ENCODE measurements around the gene AOPEP. TPM values are rescaled to one million over a fixed set of nuclear protein-coding genes. Genes with fewer than 3 reads are reported as not detected.

AOPEP gene
- total and polyA plus RNA-seq, 3 donors from 2014 or later = 31.4 to 95.0 (median 80.4) TPM

GRCh38 chr9:95099321-95100070, 373.0 kb downstream of the AOPEP start:
- Histone ChIP-seq H3K4me3 (no peak overlapping the region), H3K27ac (no peak overlapping the region), H3K27me3 (no peaks in the 10 kb centered on the region), H3K9me3 (no peaks in the 10 kb centered on the region), H3K36me3 (ENCODE audit: low read depth, missing control alignments) (no peaks in the 10 kb centered on the region), H3K4me1 (peaks cover 6% of the 10 kb centered on the region)
- WGBS, 2 donors = 95 to 97% methylated on average over 17 to 24 of the region's 24 CpGs
- DNase-seq = no peak
- intact Hi-C loops (cut with DNase I; ENCODE audit: low total_unique reads) = no loop called here
- TF ChIP-seq POLR2A (IDR thresholded peaks at IDR 0.05) (no peak), CTCF (IDR thresholded peaks at IDR 0.05) (no peak)

GRCh38 chr9:95100071-95100627, 373.6 kb downstream of the AOPEP start:
- H3K27ac ChIP-seq = no peak overlapping the region
- TF ChIP-seq CTCF (IDR thresholded peaks at IDR 0.05) = no peak
- TF ChIP-seq POLR2A (IDR thresholded peaks at IDR 0.05) = no peak
- H3K4me1 ChIP-seq = peaks cover 6% of the 10 kb centered on the region

GRCh38 chr9:95101326-95101725, 374.8 kb downstream of the AOPEP start:
- TF ChIP-seq POLR2A (IDR thresholded peaks at IDR 0.05) (no peak), CTCF (IDR thresholded peaks at IDR 0.05) (no peak)
- 93 to 98% methylated on average over 7 to 12 of the region's 12 CpGs for WGBS, 2 donors
- Histone ChIP-seq H3K36me3 (ENCODE audit: low read depth, missing control alignments) (no peaks in the 10 kb centered on the region), H3K4me1 (peaks cover 6% of the 10 kb centered on the region), H3K27ac (no peak overlapping the region), H3K4me3 (no peak overlapping the region), H3K9me3 (no peaks in the 10 kb centered on the region), H3K27me3 (no peaks in the 10 kb centered on the region)
- DNase-seq = no peak
- intact Hi-C loops (cut with DNase I; ENCODE audit: low total_unique reads) = no loop called here

More at GRCh38 chr9:95100071-95100627, 373.6 kb downstream of the AOPEP start:
- WGBS, 2 donors = 90 to 91% methylated on average over 4 of the region's 4 CpGs
- DNase-seq = no peak
- no peaks in the 10 kb centered on the region for H3K27me3 ChIP-seq
- intact Hi-C loops (cut with DNase I; ENCODE audit: low total_unique reads) = no loop called here
- H3K4me3 ChIP-seq = no peak overlapping the region
- H3K36me3 ChIP-seq (ENCODE audit: low read depth, missing control alignments) = no peaks in the 10 kb centered on the region
- H3K9me3 ChIP-seq = no peaks in the 10 kb centered on the region

GRCh38 chr9:95102001-95102433, 375.5 kb downstream of the AOPEP start:
- no peaks in the 10 kb centered on the region for H3K36me3 ChIP-seq (ENCODE audit: low read depth, missing control alignments)
- no peaks in the 10 kb centered on the region for H3K9me3 ChIP-seq
- peaks cover 6% of the 10 kb centered on the region for H3K4me1 ChIP-seq
- intact Hi-C loops (cut with DNase I; ENCODE audit: low total_unique reads) = no loop called here
- no peak overlapping the region for H3K27ac ChIP-seq
- no peak for TF ChIP-seq CTCF (IDR thresholded peaks at IDR 0.05)
- TF ChIP-seq POLR2A (IDR thresholded peaks at IDR 0.05) = no peak
- DNase-seq = no peak
- 87 to 88% methylated on average over 8 of the region's 8 CpGs for WGBS, 2 donors
- no peaks in the 10 kb centered on the region for H3K27me3 ChIP-seq
- no peak overlapping the region for H3K4me3 ChIP-seq

Measured in testis (tissue), 3 donors.